GM21423 (cell line): ENCODE results near the gene RPL13.

Experiments
- ATAC-seq: cut with Tn5 transposase; IDR thresholded peaks from one replicate; pipeline ENCODE4 v1.9.1; 2021; ENCODE audit warnings: mild to moderate bottlenecking, moderate library complexity; ENCODE audit not compliant: unreplicated experiment

Gene RPL13

GRCh38 chr16:89545044-89545830 lies 15.2 kb upstream of the RPL13 start:
- no peak for ATAC-seq

GRCh38 chr16:89545831-89546574 lies 14.5 kb upstream of the RPL13 start:
- no peak for ATAC-seq

- ATAC-seq, result no peak
Observed at GRCh38 chr16:89546781-89547180, 13.7 kb upstream of the RPL13 start.

- ATAC-seq, result no peak
Observed at GRCh38 chr16:89547291-89547690, 13.2 kb upstream of the RPL13 start.

GRCh38 chr16:89547860-89548259 lies 12.6 kb upstream of the RPL13 start:
- ATAC-seq, result no peak

GRCh38 chr16:89548344-89549006 lies 12.0 kb upstream of the RPL13 start:
- no peak for ATAC-seq

- no peak for ATAC-seq
Observed at GRCh38 chr16:89549007-89549700, 11.3 kb upstream of the RPL13 start.

- no peak for ATAC-seq
Observed at GRCh38 chr16:89550421-89551007, 10.0 kb upstream of the RPL13 start.

- no peak for ATAC-seq
Observed at GRCh38 chr16:89552329-89552728, 8.2 kb upstream of the RPL13 start.

GRCh38 chr16:89552913-89553312 lies 7.6 kb upstream of the RPL13 start:
- ATAC-seq, result no peak

- ATAC-seq, result no peak
Observed at GRCh38 chr16:89553733-89554132, 6.7 kb upstream of the RPL13 start.

GRCh38 chr16:89554343-89554742 lies 6.1 kb upstream of the RPL13 start:
- no peak for ATAC-seq

- no peak for ATAC-seq
Observed at GRCh38 chr16:89555265-89555664, 5.2 kb upstream of the RPL13 start.

GRCh38 chr16:89555780-89556179 lies 4.7 kb upstream of the RPL13 start:
- no peak for ATAC-seq

GRCh38 chr16:89556750-89557689 lies 3.5 kb upstream of the RPL13 start:
- ATAC-seq, result no peak

- ATAC-seq, result no peak
Observed at GRCh38 chr16:89557690-89558490, 2.6 kb upstream of the RPL13 start.

- no peak for ATAC-seq
Observed at GRCh38 chr16:89561142-89561883, 831 bp downstream of the RPL13 start.

- no peak for ATAC-seq
Observed at GRCh38 chr16:89561884-89562599, 1.6 kb downstream of the RPL13 start.
